Measurements from ENCODE around the gene SSH2.
"Not testable (repeated sequence)": the region's sequence is repeated elsewhere in the genome, so short reads cannot be mapped to it uniquely, and the experiment has no call there.

DNA sequence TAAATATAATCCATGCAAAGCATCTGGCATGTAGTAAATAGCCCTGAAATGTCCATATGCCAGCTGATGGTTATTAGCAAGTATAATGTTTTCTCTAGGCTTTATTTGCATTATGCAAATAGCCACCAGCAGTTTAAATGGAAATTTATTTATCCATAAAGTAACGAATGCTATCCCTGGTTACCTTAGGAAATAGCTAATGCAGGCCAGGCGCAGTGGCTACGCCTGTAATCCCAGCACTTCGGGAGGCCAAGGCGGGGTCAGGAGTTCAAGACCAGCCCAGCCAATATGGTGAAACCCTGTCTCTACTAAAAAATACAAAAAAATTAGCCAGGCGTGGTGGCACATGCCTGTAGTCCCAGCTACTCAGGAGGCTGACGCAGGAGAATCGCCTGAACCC lies 254.1 kb downstream of the SSH2 start:
- TF ChIP-seq EP300 (conservative IDR thresholded peaks at IDR 0.05; ENCODE audit: poor library complexity, severe bottlenecking); REST (IDR thresholded peaks at IDR 0.05; ENCODE audit: borderline replicate concordance); EZH2 (IDR thresholded peaks at IDR 0.05; ENCODE audit: borderline replicate concordance, insufficient read depth, low read length, poor library complexity, severe bottlenecking); POLR2AphosphoS5 (IDR thresholded peaks at IDR 0.05); TAF1 (IDR thresholded peaks at IDR 0.05; ENCODE audit: low read depth): not testable (repeated sequence)
- TF ChIP-seq, protein P1, sequence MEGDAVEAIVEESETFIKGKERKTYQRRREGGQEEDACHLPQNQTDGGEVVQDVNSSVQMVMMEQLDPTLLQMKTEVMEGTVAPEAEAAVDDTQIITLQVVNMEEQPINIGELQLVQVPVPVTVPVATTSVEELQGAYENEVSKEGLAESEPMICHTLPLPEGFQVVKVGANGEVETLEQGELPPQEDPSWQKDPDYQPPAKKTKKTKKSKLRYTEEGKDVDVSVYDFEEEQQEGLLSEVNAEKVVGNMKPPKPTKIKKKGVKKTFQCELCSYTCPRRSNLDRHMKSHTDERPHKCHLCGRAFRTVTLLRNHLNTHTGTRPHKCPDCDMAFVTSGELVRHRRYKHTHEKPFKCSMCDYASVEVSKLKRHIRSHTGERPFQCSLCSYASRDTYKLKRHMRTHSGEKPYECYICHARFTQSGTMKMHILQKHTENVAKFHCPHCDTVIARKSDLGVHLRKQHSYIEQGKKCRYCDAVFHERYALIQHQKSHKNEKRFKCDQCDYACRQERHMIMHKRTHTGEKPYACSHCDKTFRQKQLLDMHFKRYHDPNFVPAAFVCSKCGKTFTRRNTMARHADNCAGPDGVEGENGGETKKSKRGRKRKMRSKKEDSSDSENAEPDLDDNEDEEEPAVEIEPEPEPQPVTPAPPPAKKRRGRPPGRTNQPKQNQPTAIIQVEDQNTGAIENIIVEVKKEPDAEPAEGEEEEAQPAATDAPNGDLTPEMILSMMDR (IDR thresholded peaks at IDR 0.05; ENCODE audit: poor library complexity, severe bottlenecking): not testable (repeated sequence)

All from neural cell (in vitro differentiated cells).